BJ (cell line): ENCODE results near the gene RPS13. TPM values are rescaled to one million over a fixed set of nuclear protein-coding genes. Genes with fewer than 3 reads are reported as not detected.
A peak's percentile ranks its signal among the peaks of the same experiment; 100 is the strongest.
"Not testable (repeated sequence)": the region's sequence is repeated elsewhere in the genome, so short reads cannot be mapped to it uniquely, and the experiment has no call there.

Experiments used
- CTCF ChIA-PET: fragments of 350-600 bp; formaldehyde crosslinking; extraction: SDS; loops from one replicate; lab custom pipeline; 2021; ENCODE audit warnings: antibody characterized with exemption, inconsistent platforms; lab: Yijun Ruan, JAX
- POLR2A ChIA-PET: fragments of 300-600 bp; sonication (Branson Sonifier 250); formaldehyde crosslinking; extraction: SDS; loops from one replicate; lab custom pipeline; 2021; ENCODE audit warnings: antibody characterized with exemption; lab: Charles Lee
- DNase-seq: peaks from one replicate; pipeline ENCODE4 v3.0.0-alpha.2; 2011; ENCODE audit warnings: low read depth
- H3K27me3 ChIP-seq: 2 replicates; pipeline ENCODE4 v1.6.0; 2011; ENCODE audit warnings: low read length; ENCODE audit not compliant: control insufficient read depth, insufficient read depth
- H3K36me3 ChIP-seq: 2 replicates; pipeline ENCODE4 v1.5.1; 2011; ENCODE audit warnings: low read length; ENCODE audit not compliant: control insufficient read depth, insufficient read depth
- H3K4me3 ChIP-seq: 2 replicates; pipeline ENCODE4 v1.5.1; 2011; ENCODE audit warnings: low read depth, mild to moderate bottlenecking, control low read depth, low read length
- CTCF ChIP-seq: IDR thresholded peaks from 2 replicates; pipeline ENCODE4 v1.5.1; 2011; ENCODE audit warnings: low read depth, mild to moderate bottlenecking, control low read depth, inconsistent platforms, low read length, moderate library complexity; ENCODE audit not compliant: insufficient read depth
- polyA plus RNA-seq: library from polyadenylated mRNA; depleted of rRNA; stranded (reverse); fragments of >200 nt; gene quantifications from 2 replicates; pipeline ENCODE4 v1.2.3, GENCODE V29; 2011

RPS13 gene
- polyA plus RNA-seq, 1 experiment = 755 TPM

GRCh38 chr11:17063171-17064002, 14.1 kb downstream of the RPS13 start:
- TF ChIP-seq CTCF = peak; percentile 87
- Histone ChIP-seq H3K36me3 (no peaks in the 10 kb centered on the region), H3K27me3 (no peaks in the 10 kb centered on the region), H3K4me3 (no peak overlapping the region)
- POLR2A ChIA-PET = no interaction called here
- CTCF ChIA-PET = interaction anchor here (0.5 to 4.1 kb wide), 20 partner anchors 9 to 278 kb away, joined by 3 to 73 read pairs (median 4); no protein-coding TSS in a partner anchor
- no peak for DNase-seq

GRCh38 chr11:17051146-17051545, 26.3 kb downstream of the RPS13 start:
- H3K36me3 ChIP-seq, DNase-seq, CTCF ChIA-PET, H3K27me3 ChIP-seq, POLR2A ChIA-PET, H3K4me3 ChIP-seq: not testable (repeated sequence)

GRCh38 chr11:17048491-17048890, 29.0 kb downstream of the RPS13 start:
- H3K4me3 ChIP-seq, POLR2A ChIA-PET, H3K36me3 ChIP-seq, H3K27me3 ChIP-seq, DNase-seq, CTCF ChIA-PET: not testable (repeated sequence)

- Histone ChIP-seq H3K36me3 (no peaks in the 10 kb centered on the region), H3K4me3 (no peak overlapping the region), H3K27me3 (no peaks in the 10 kb centered on the region)
- ChIA-PET POLR2A (no interaction called here), CTCF (interaction anchor here (0.6 kb wide), 1 partner anchor 21 kb away, joined by 3 read pairs; no protein-coding TSS in a partner anchor)
- no peak for DNase-seq
- TF ChIP-seq CTCF = no peak
Measured at GRCh38 chr11:17046690-17047089, 30.8 kb downstream of the RPS13 start.

- POLR2A ChIA-PET = no interaction called here
- no peak overlapping the region for H3K4me3 ChIP-seq
- no peaks in the 10 kb centered on the region for H3K36me3 ChIP-seq
- CTCF ChIA-PET = interaction anchor here (0.9 kb wide), 1 partner anchor 347 kb away, joined by 3 read pairs; no protein-coding TSS in a partner anchor
- no peak for DNase-seq
- no peaks in the 10 kb centered on the region; the same call in 1 of the 2 replicates for H3K27me3 ChIP-seq
- no peak for TF ChIP-seq CTCF
Measured at GRCh38 chr11:17036666-17037658, 40.5 kb downstream of the RPS13 start.

- DNase-seq, POLR2A ChIA-PET, H3K27me3 ChIP-seq, H3K36me3 ChIP-seq, H3K4me3 ChIP-seq, CTCF ChIA-PET: not testable (repeated sequence)
Measured at GRCh38 chr11:17034027-17034426, 43.4 kb downstream of the RPS13 start.
